RWPE1 (cell line): Measurements from ENCODE around the gene POU6F2.

ENCODE experiments used
- CTCF ChIA-PET: fragments of 350-600 bp; sonication (Branson Sonifier 250); formaldehyde crosslinking; extraction: SDS; loops from one replicate; lab custom pipeline; 2021; lab: Yijun Ruan, JAX
- POLR2A ChIA-PET: fragments of 400-600 bp; formaldehyde crosslinking; extraction: SDS; loops from one replicate; lab custom pipeline; 2020; ENCODE audit warnings: antibody characterized with exemption; ENCODE audit not compliant: low non-redundant PET; lab: Yijun Ruan, JAX
- DNase-seq: peaks from one replicate; pipeline ENCODE4 v3.0.0; 2012; ENCODE audit warnings: low spot score
- H3K27ac ChIP-seq: fragments of 450-650 bp; 2 replicates; pipeline ENCODE4 v1.5.1; 2017
- CTCF ChIP-seq: fragments of 450-650 bp; conservative IDR thresholded peaks from 2 replicates; pipeline ENCODE4 v1.5.1; 2017; ENCODE audit warnings: low read depth, mild to moderate bottlenecking

The POU6F2 gene

DNA sequence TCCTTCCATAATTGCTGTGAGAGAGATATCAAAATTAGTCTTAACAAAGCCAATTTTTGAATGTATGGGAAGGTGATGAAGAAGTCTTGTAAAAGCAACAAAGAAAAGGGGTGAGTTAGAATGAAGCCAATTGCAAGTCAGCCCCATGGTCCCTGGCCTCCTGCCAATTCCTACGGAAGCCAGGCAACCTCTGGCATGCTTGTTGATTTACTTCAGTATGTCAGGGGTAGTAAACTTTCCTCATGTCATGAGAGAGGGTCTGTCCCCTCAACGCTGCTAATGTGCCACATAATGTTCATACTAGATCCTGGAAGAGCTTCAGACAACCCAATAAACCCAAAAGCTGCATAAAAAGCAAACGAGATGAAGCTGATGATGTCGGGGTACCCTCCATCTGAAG, 429.4 kb downstream of the POU6F2 start:
- H3K27ac ChIP-seq: no peak overlapping the region
- POLR2A ChIA-PET: no interaction called here
- TF ChIP-seq CTCF: no peak
- CTCF ChIA-PET: no interaction called here
- no peak for DNase-seq

DNA sequence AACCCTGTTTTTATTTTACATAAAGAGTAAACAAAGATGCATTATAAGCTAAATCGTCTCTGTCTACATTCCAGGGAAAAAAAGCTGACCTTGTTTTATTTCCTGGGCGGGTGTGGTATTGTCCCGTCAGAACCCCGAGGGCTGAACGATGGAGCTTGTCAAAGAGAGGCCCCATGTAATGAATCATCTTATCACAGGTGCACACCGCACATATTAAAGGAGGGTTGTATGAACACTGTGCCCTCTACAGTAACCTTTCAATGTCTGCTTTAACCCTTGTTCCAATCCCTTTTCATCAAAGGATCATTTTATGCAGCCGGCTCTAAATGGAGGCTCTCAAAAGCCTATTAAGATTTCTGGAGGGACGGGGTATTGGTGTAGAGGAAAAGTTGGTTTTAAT, 430.0 kb downstream of the POU6F2 start:
- CTCF ChIA-PET: no interaction called here
- DNase-seq: no peak
- POLR2A ChIA-PET: no interaction called here
- H3K27ac ChIP-seq: no peak overlapping the region
- TF ChIP-seq CTCF: no peak

- POLR2A ChIA-PET: no interaction called here
- H3K27ac ChIP-seq: no peak overlapping the region
- CTCF ChIA-PET: no interaction called here
- no peak for DNase-seq
- TF ChIP-seq CTCF: no peak
Observed at GRCh38 chr7:39408906-39409305, 431.2 kb downstream of the POU6F2 start.

GRCh38 chr7:39410582-39410981, 432.9 kb downstream of the POU6F2 start:
- no peak for DNase-seq
- TF ChIP-seq CTCF: no peak
- no peak overlapping the region for H3K27ac ChIP-seq
- ChIA-PET POLR2A (no interaction called here), CTCF (no interaction called here)

- TF ChIP-seq CTCF: no peak
- ChIA-PET POLR2A (no interaction called here), CTCF (no interaction called here)
- no peak overlapping the region for H3K27ac ChIP-seq
- DNase-seq: no peak
Observed at GRCh38 chr7:39413636-39414223, 436.0 kb downstream of the POU6F2 start.

DNA sequence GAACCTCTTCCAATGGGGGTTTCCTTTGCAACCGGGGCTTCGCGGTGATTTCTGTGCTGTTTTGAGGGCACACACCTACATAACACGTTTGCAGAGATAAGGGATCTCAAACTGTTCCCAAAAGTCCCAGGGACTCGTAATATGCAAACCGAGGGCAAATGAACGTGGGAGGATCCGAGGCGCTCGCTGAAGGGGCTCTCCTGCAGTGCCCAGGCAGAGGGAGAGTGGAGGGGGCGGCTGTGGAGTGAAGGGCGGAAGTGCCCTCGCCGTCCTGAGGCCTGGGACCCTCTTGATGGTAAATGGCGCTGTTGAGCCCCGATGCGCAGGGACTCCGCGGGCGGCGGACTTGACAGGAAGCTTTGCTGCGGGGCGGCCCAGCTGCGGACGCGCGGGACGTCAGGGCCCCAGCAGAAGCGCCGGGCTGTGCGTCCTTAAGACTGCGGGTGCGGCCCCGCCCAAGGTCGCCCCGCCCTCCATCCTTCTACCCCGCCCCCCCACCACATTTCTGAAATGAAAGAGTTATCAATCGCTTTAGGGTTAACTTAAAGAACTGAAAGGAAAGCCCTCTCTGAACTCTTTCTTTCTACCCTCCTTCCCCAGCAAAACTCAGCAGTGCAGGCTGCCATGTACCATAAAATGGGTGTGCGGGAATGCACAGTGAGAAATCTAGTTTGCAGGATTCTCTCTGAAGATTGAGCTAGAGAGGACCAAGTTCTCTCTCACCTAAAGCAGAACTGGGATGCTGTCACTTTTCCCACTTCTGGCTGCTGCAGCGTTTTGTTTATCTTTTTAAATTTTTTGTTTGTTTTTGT, 436.7 kb downstream of the POU6F2 start:
- peak; percentile 23 for DNase-seq
- ChIA-PET POLR2A (no interaction called here), CTCF (interaction anchor here (0.7 kb wide), 1 partner anchor 56 kb away, joined by 4 read pairs; no protein-coding TSS in a partner anchor)
- no peak for TF ChIP-seq CTCF
- H3K27ac ChIP-seq: no peak overlapping the region
